GM19023 (cell line): ENCODE measurements around the gene STYX.

Experiments
- ATAC-seq: cut with Tn5 transposase; IDR thresholded peaks from one replicate; pipeline ENCODE4 v1.9.1; 2021; ENCODE audit warnings: mild to moderate bottlenecking, moderate library complexity; ENCODE audit not compliant: unreplicated experiment

STYX gene, protein sequence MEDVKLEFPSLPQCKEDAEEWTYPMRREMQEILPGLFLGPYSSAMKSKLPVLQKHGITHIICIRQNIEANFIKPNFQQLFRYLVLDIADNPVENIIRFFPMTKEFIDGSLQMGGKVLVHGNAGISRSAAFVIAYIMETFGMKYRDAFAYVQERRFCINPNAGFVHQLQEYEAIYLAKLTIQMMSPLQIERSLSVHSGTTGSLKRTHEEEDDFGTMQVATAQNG

DNA sequence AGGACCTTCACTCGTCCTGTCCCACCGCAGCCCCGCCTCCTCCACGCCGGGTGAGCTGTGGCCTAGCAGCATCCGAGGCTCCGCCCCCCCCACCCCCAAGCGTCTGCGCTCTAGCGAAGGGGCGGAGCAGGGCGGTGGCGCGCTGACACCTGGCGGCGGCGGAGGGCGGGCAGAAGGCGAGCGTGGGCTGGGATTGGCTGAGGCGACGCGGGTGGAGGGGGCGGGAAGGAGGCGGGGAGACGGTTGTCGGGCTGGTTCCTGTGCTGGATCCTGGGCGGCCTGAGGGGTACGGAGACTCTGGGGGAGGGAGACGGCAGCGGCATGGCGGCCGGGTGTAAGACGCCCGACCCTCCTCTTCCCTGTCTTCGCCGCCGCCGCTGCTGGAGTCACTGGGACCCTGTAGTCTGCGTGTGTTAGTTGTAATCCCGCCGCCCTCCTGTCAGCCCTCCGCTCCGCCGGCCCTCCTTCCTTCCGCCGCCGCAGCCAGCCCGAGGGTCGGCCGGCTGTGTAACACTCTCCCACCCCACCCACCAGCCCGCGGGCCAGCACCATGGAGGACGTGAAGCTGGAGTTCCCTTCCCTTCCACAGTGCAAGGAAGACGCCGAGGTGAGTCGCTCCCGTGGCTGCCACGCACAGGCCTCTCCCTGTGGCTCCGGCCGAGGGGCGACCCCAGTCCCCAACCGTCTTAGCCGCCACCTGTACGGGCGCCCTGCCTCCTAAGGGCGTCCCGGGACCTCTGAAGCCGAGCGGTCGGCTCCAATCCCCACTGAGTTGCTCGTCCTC is at the start of gene STYX:
Gene STYX (plus strand): TSS at position 242 of the 784 bp plus-strand sequence. CDS start 309 bp downstream, at position 551.
- peak; percentile 92 for ATAC-seq

DNA sequence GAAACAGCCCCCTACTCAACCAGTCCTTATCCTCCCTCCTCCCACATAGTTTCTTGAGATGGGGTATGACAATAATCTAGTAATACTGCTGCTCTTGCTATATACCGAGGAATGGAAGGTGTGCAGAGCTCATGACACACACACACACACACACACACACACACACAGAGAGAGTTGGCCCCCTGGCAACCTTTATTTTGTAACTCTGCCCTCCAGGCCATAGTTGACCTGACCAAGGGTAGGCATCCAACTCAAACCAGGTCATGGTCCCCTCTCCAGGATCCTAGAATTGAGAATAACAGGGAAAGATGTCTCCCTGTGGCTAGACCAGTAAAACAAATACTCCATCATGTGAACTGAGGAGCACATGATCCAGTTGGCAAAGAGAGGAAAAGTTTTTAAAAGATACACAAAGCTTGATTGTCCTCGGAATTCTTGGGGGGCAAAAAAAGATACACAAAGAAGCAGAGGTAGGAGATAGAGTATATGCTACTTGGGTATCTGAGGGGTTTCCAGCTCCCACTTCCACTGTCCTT is 45.9 kb upstream of the STYX start:
- ATAC-seq: no peak

DNA sequence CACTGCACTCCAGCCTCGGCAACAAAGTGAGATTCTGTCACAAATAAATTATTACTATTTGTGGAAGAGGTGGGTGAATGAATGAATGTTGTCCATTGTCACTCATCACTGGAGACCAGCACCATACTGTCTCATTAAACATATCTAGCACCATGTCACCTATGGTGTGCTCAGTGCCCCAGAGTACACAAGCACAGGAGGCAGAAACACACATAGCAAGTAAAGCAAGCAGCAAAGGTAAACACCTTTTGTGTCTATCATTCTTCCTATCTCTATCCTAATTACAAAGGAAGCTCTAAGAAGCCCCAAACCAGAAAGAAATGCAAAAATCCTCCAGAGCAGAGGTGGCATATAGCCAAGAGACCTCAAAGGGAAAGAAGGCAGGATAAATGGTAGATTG is 43.8 kb upstream of the STYX start:
- no peak for ATAC-seq

DNA sequence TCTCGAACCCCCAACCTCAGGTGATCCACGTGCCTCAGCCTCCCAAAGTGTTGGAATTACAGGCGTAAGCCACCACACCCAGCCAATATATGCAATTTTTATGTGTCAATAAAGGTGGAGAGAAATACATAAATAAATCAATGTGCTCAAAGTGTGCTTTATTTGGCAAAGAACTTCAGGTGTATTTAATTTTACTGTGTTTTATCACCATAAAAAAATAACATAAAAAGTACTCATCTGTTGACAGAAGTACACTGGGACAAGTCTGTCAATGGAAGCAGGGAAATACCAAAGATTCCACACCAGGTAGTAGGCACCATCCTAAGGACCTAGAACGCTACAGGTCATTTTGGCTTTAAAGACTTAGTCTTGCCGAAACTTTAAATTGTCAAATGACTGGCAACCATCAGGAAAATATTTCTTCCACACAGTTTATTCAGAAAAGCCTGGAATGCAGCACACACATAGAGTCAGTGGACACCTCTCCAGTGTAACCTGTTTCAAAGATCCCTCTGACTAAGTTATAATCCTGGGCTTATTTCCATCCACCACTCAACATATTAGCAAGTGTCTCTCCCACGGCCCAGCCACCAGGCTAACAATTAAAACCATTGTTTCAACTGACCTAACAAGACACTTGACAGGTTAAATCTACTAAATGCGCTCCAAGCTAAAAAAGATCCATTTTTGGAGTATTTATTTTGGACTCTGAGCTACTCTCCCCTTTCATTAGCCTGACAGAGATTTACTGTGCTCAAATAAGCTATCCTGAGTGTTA is 38.8 kb upstream of the STYX start:
- no peak for ATAC-seq

DNA sequence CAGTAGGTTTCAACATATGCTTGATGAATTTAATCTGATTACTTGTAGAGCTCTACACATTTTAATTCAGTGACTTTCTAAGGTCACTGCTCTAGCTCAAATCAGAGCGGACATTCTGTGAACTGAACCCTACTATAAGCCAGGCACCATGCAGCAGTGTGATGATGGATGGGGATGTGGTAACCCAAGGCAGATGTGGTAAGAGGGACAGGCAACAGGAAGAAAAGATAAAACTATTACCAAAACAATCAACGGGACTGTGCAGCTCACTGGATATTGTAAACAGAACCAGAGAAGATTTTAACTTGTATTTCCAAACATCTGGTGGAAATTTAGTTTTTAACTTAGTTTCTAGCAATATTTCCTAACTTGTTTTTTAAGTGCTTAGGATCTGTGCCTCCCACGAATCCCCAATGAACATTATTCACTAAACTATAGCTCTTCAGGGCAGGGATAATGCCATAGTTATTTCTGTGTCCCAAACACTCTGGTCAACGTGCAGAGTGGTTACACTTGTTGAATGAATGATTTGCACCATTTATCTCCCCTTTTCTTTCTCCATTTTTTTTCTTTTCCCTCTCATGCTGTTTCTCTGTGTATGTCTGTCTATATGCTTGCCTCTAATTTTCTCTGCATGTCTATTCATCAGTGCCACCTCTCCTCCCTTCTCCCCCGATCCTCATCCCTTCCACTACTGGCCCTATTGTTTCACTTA is 37.6 kb upstream of the STYX start:
- ATAC-seq: no peak

DNA sequence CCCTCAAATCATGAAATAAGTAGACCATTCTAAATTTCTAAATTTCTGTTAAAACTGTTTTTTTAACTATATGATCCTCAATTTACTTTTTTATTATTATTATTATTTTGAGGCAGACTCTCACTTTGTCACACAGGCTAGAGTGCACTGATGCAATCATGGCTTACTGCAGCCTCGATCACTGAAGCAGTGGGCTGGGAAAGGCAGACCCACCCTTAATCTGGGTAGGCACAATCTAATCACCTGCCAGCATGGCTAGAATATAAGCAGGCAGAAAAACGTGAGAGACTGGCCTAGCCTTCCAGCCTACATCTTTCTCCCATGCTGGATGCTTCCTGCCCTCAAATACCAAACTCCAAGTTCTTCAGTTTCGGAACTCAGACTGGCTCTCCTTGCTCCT is 36.9 kb upstream of the STYX start:
- ATAC-seq: no peak

DNA sequence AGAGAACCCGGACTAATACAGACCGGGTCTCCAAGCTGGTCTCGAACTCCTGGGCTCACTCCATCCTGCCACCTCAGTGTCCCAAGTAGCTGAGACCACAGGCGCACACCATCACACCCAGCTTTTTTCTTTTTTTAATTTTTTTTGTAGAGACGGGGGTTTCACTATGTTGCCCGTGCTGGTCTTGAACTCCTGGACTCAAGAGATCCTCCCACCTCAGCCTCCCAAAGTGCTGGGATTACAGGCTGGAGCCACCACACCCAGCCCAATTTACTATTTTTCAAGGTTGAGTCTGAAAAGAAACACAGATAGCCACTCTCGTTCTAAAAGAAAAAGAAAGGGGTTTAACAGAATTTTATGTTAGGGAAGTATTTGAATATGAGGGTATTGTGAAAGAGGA is 36.4 kb upstream of the STYX start:
- ATAC-seq: no peak

DNA sequence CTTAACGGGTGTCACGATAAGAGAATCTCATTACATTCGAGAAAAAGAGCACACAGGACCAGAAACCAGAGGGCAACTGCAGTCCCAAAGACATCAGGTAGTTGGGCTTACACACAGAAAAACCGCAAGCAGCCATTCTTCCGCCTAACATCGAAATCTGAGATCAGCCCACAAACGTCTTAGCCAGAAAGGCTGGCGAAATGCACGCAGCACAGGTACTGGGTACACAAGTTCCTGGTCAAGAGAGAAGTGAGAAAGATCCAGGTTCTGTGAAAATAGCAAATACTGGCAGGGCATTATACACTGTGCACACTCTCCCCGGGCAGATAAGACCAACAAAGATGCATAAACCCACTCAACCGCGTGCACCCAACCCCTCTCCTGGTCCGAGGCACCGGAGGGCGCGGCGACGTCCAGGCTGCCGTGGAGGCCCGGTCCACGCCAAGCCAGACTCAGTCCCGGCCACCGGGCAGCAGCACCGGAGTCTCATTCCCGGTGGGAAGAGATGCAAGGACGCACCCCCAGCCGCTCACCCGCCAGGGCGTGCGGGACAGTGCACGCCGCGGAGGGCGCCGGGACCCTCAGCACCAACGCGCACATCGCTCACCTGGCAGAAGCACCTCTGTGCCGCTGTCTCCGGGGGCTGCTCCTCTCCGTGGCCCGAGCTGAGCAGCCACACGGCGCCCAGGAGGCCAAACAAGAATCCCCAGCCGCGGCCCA is 35.0 kb upstream of the STYX start:
- peak; percentile 54 for ATAC-seq

DNA sequence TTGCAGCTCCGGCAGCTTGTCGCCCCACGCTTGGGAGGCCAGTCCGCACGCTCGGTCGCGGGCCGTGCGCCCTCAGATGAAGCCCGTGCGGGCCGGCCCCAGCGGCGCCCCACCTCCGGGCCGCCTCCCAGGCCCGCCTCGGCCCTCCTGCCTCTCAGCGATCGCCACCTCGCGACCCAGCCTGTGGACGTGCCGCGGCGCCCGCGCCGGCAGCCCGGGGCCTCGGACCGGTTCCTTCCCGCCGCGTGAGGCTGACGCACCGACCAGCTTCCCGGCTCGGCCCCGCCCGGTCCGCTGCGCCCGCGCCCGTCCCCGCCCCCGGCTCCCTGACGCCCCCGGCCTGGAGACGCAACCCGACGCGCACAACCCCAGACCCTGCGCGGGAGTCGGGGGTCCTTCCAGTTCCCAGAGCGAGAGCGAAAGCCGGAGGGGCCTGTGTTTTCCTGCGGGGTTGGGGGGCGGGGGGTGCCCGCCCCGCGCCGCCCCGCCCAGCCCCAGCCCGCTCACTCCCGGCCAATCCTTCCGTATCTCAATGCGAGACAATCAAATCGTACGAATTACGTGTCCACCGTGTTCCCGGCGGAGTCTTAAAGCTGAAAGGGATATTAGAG is 34.4 kb upstream of the STYX start, which contains the start of gene ERO1A:
Gene ERO1A (minus strand): TSS at position 78 of the 611 bp plus-strand sequence. CDS start 77 bp downstream, at position 1.
- ATAC-seq: peak; percentile 79

DNA sequence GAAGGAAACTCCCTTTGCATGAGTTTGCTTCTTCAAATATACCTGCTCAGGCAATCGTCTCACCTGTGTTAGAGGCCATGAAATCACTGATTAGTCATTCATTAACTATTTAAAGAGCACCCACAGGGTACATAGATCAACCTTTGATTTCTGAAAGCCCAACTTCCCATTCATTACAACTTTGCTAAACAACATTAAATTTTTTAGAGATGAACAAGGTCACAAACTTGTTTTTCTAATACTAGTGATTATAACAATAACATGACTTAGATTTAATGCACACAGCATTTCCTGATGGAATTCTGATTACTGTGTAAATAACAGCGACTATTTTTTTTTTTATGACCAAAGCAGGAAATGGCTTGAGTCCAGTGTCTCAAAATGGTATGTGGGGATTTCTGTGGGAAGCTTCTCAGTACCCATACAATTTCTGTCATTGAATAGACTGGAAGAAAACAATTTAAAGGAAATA is 29.2 kb upstream of the STYX start:
- ATAC-seq: no peak

DNA sequence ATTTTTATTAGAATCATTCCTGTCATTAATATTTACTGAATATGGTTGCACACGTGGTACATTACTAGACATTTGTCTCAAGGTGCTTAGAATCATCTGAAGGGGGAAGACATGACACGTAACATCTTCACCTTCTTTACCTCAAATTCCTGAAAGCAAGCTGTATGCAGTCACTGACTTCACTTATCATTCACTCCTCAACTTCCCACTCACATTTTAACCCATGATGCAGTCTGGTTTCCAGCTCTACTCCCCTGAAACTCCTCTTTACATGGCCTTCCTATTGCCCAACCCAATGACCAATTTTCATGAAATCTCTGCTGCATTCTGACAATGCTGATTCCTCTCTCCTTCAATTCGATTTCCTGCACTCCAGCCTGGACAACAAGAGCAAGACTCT is 28.7 kb upstream of the STYX start:
- ATAC-seq: no peak

DNA sequence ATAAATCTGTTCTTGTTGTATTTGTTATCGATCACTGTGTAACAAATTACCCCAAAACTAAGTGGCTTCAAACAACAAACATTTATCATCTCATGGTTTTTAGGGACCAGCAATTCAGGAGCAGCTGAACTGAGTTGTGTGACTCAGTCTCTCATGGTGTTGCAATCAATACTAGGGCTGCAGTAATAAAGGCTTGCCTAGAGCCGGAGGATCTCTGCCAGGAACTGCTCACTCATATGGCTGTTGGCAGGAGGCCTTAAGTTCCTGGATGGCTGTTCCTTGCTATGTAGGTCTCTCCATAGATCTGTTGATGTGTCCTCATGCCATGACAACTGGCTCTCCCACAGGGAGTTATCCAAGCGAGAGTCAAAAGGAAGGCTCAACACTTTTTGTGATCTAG is 26.7 kb upstream of the STYX start:
- ATAC-seq: no peak

DNA sequence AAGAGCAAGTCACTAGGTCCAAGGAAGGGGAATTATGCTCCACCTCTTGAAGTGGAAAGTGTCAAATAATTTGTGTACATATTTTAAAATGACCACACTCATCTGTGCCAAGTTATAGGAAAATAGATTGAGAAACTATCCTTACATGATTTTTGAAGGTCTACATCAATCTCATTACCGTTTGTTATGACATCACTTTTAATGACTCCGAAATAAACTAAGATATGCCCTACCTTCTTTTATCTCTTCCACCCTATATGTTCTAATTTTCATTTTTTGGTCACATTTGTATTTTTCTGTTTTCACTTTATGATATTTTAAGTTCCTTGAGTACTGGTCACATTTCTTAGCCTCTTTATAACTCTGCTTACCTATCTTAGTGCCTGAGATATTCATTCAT is 26.3 kb upstream of the STYX start:
- ATAC-seq: no peak

DNA sequence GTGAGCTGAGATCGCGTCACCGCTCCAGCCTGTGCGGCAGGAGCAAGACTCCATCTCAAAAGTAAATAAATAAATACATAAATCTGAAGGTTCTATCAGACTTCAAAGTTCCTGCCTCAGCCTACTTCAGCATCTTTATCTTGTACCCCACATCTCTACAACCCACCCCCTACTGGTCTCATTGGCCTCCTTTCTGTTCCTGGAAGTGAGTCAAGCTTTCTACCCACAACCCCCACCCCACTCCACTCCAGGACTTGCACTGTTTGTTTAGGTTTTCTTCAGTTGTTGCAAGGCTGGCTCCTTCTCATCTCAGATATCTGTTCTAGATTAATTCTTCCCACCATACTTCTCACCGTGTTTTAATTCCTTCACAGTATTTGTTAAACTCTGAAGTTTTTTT is 23.7 kb upstream of the STYX start:
- no peak for ATAC-seq

DNA sequence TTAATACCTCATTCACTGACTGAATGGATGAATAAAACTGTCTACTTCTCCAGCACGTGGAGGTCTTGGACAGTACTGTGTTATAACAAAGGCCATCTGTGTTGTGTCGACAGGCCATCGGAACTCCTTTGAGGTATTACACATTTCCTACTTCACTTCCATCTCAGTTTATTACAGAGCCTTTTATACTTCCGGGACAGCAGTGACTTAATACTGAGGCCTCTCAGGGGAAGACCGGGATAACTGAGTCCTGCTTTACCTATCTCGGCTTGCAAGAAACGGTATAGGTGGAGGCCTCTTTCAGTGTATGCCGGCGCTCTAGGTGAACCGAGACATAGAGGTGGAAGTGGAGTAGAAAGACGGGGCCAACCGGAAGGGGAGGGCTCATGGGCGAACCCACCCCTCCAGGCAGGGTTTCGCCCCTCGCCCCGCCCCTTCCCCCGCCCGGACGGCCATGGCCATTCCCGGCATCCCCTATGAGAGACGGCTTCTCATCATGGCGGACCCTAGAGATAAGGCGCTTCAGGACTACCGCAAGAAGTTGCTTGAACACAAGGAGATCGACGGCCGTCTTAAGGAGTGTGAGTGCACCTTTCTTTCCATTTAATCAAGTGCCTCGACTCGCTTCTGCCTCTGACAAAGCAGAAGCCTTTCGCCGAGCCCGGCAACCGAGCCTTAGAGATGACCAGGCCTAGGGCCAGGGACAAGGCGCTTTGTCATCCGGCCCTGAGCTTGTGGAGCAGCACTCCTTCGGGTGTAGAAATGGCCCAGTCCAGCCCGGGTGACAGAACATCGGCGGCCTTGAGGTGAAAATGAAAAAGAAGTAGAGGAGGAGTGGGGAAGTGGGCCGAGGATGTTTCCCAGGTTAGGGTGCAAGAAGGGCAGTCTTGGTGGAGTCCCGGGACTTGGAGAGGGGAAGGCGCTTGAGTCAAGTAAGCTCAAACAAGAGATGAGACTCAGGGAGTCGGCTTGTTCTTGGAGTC is 23.0 kb upstream of the STYX start, which contains the start of gene PSMC6:
Gene PSMC6 (plus strand): TSS at position 477 of the 983 bp plus-strand sequence. CDS start 20 bp downstream, at position 497.
- ATAC-seq: peak; percentile 98

DNA sequence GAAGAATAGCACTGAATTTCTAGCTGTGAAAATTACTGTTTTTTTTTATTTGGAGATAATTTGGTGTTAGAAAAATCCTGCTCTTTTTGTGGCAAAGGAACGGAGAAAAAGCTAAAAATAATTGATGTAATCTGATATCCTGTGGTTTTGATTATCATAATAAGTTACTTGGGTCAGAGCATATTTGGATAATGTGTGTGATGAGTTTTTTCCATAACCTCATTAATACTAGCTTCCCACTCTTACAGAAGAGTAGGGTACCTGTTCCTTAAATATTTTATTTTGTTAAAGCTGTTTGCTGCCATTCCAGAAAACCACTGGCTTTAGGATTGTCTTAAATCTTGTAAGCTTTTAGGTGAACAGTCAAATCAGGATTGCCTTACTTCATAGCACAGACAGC is 18.3 kb upstream of the STYX start:
- no peak for ATAC-seq

DNA sequence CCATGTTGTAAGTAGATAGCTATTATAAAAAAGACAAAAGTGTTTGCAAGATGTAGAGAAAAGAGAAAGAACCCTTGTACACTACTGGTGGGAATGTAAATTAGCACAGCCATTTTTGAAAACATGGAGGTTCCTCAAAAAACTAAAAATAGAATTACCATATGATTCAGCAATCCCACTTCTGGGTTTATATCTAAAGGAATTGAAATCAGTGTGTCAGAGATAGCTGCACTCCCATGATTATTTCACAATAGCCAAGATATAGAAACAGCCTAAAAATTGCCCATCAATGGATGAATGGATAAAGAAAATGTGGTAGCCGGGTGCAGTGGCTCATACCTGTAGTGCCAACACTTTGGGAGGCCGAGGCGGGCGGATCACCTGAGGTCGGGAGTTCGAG is 13.8 kb upstream of the STYX start:
- no peak for ATAC-seq
